IMR-90 (cell line): Measurements from ENCODE around the gene MEGF10. TPM values are rescaled to one million over a fixed set of nuclear protein-coding genes. Genes with fewer than 3 reads are reported as not detected.
A peak's percentile ranks its signal among the peaks of the same experiment; 100 is the strongest.

Experiments
- ATAC-seq: fragments of 200-7000 bp; cut with Tn5 transposase; 2 replicates; pipeline ENCODE4 v1.9.1; 2020; ENCODE audit warnings: low read depth, mild to moderate bottlenecking, moderate library complexity
- Bru-seq: library from RNA; stranded (reverse); fragments of 400-500 nt; gene quantifications from one replicate; lab custom pipeline; 2021; lab: Mats Ljungman, UMichigan
- BruChase-seq, 2 experiments: library from RNA; stranded (reverse); fragments of 400-500 nt; gene quantifications; one replicate each; lab custom pipeline; 2021; lab: Mats Ljungman, UMichigan
- BruUV-seq: library from RNA; stranded (reverse); fragments of 400-500 nt; replicated peaks from 2 replicates; lab custom pipeline; 2021; lab: Mats Ljungman, UMichigan
- CTCF ChIA-PET: fragments of 300-600 bp; formaldehyde crosslinking; extraction: SDS; loops from one replicate; lab custom pipeline; 2021; ENCODE audit warnings: antibody characterized with exemption; lab: Yijun Ruan, JAX
- POLR2A ChIA-PET: fragments of 300-600 bp; sonication (Branson Sonifier 250); formaldehyde crosslinking; loops from one replicate; lab custom pipeline; 2022; ENCODE audit warnings: antibody characterized with exemption; ENCODE audit not compliant: unreplicated experiment; lab: Charles Lee
- DNase-seq: peaks from one replicate; pipeline ENCODE4 v3.0.0; 2013
- H2AFZ ChIP-seq: replicated peaks from 2 replicates; pipeline ENCODE3; 2013; ENCODE audit warnings: low read length, mild to moderate bottlenecking; ENCODE audit not compliant: poor library complexity
- H2AK5ac ChIP-seq: 2 replicates; pipeline ENCODE4 v1.6.1; 2013; ENCODE audit warnings: low read depth, low read length, inconsistent platforms
- H2AK9ac ChIP-seq: replicated peaks from 2 replicates; pipeline ENCODE3; 2013; ENCODE audit warnings: mild to moderate bottlenecking, low read depth, low read length, moderate library complexity; ENCODE audit not compliant: poor library complexity
- H2BK120ac ChIP-seq: 2 replicates; pipeline ENCODE4 v1.6.1; 2013; ENCODE audit warnings: low read depth, low read length, inconsistent platforms
- H2BK15ac ChIP-seq: 3 replicates; pipeline ENCODE4 v1.6.1; 2013; ENCODE audit warnings: low read depth, low read length, inconsistent platforms
- H2BK20ac ChIP-seq: 2 replicates; pipeline ENCODE4 v1.6.1; 2013; ENCODE audit warnings: low read depth, mild to moderate bottlenecking, inconsistent platforms, low read length, moderate library complexity
- H2BK5ac ChIP-seq: 2 replicates; pipeline ENCODE4 v1.6.1; 2013; ENCODE audit warnings: mild to moderate bottlenecking, low read depth, low read length, inconsistent platforms; ENCODE audit not compliant: poor library complexity, severe bottlenecking
- H3K14ac ChIP-seq: replicated peaks from 2 replicates; pipeline ENCODE4 v1.6.1; 2013; ENCODE audit warnings: low read depth, low read length, inconsistent platforms
- H3K18ac ChIP-seq: 2 replicates; pipeline ENCODE4 v1.6.1; 2013; ENCODE audit warnings: low read depth, low read length, control low read depth
- H3K23ac ChIP-seq: 2 replicates; pipeline ENCODE4 v1.6.1; 2013; ENCODE audit warnings: low read depth, low read length, inconsistent platforms
- H3K27ac ChIP-seq: 2 replicates; pipeline ENCODE4 v1.5.1; 2013; ENCODE audit warnings: mild to moderate bottlenecking, control low read depth, low read length; ENCODE audit not compliant: insufficient read depth
- H3K27me3 ChIP-seq: 2 replicates; pipeline ENCODE4 v1.6.1; 2013; ENCODE audit warnings: low read length; ENCODE audit not compliant: control insufficient read depth, insufficient read depth
- H3K36me3 ChIP-seq: 2 replicates; pipeline ENCODE4 v1.6.1; 2013; ENCODE audit warnings: low read length, mixed read lengths; ENCODE audit not compliant: control insufficient read depth, insufficient read depth
- H3K4ac ChIP-seq: 2 replicates; pipeline ENCODE4 v1.6.1; 2013; ENCODE audit warnings: low read depth, low read length, inconsistent platforms
- H3K4me1 ChIP-seq: 2 replicates; pipeline ENCODE4 v1.6.1; 2013; ENCODE audit warnings: low read length, mixed read lengths; ENCODE audit not compliant: control insufficient read depth, insufficient read depth
- H3K4me2 ChIP-seq: 2 replicates; pipeline ENCODE4 v1.6.1; 2013; ENCODE audit warnings: low read depth, mild to moderate bottlenecking, control low read depth, low read length, moderate library complexity
- H3K4me3 ChIP-seq: 2 replicates; pipeline ENCODE4 v1.5.1; 2013; ENCODE audit warnings: low read depth, mild to moderate bottlenecking, control low read depth, low read length, moderate library complexity; ENCODE audit not compliant: insufficient read depth
- H3K56ac ChIP-seq: 2 replicates; pipeline ENCODE4 v1.6.1; 2013; ENCODE audit warnings: low read length, inconsistent platforms; ENCODE audit not compliant: insufficient read depth; ENCODE audit errors: extremely low read depth
- H3K79me1 ChIP-seq, 2 experiments: 2 replicates each; pipeline ENCODE4 v1.6.1; 2013; ENCODE audit warnings: low read length in 2 of 2, inconsistent platforms in 1 of 2, low read depth in 1 of 2
- H3K9ac ChIP-seq: 2 replicates; pipeline ENCODE4 v1.6.1; 2013; ENCODE audit warnings: low read depth, low read length, control low read depth
- H3K9me1 ChIP-seq: 2 replicates; pipeline ENCODE4 v1.6.1; 2013; ENCODE audit warnings: low read length, inconsistent platforms; ENCODE audit not compliant: insufficient read depth
- H3K9me3 ChIP-seq: 2 replicates; pipeline ENCODE4 v1.6.1; 2013; ENCODE audit warnings: low read length; ENCODE audit not compliant: control insufficient read depth, insufficient read depth
- H4K20me1 ChIP-seq: 2 replicates; pipeline ENCODE4 v1.6.1; 2013; ENCODE audit warnings: low read length, inconsistent platforms; ENCODE audit not compliant: insufficient read depth
- H4K5ac ChIP-seq: 2 replicates; pipeline ENCODE4 v1.6.1; 2013; ENCODE audit warnings: mild to moderate bottlenecking, low read depth, low read length, control low read depth
- H4K8ac ChIP-seq, 2 experiments: 2 replicates each; pipeline ENCODE4 v1.6.1; 2013; ENCODE audit warnings: low read depth in 2 of 2, low read length in 2 of 2, control low read depth in 1 of 2, inconsistent platforms in 1 of 2
- H4K91ac ChIP-seq: 2 replicates; pipeline ENCODE4 v1.6.1; 2013; ENCODE audit warnings: low read depth, low read length, inconsistent platforms; ENCODE audit not compliant: insufficient read depth
- MXI1 ChIP-seq: IDR thresholded peaks from 2 replicates; pipeline ENCODE4 v1.6.1; 2012; ENCODE audit warnings: low read depth, mild to moderate bottlenecking, low read length, moderate library complexity, borderline replicate concordance
- RAD21 ChIP-seq: IDR thresholded peaks from 2 replicates; pipeline ENCODE4 v1.6.1; 2012; ENCODE audit warnings: low read length, improper control_type of control experiment
- SMC3 ChIP-seq: fragments of 150-350 bp; IDR thresholded peaks from 2 replicates; pipeline ENCODE4 v1.6.1; 2016; ENCODE audit warnings: low read depth, mild to moderate bottlenecking, antibody characterized with exemption, low read length, moderate library complexity
- WGBS, 2 experiments: methylation state at CpG; one replicate each; pipeline versions ENCODE4 v1.1.5 to v1.1.7; 2013; ENCODE audit warnings: missing lambda C conversion rate in 2 of 2; ENCODE audit not compliant: insufficient read length in 1 of 2; ENCODE audit errors: extremely low coverage in 2 of 2; 5-methylcytosine and 5-hydroxymethylcytosine counted together
- dilution Hi-C: fragments of 300-500 bp; cut with HindIII; formaldehyde crosslinking; loops from one replicate; pipeline ENCODE4 v1.14.3; 2018; ENCODE audit warnings: low sequenced_read_pairs; ENCODE audit not compliant: unreplicated experiment
- in situ Hi-C: fragments of 300-500 bp; cut with MboI; formaldehyde crosslinking; loops from 3 replicates; pipeline ENCODE4 v1.14.3; 2019; ENCODE audit warnings: low sequenced_read_pairs, inconsistent platforms, mixed read lengths
- intact Hi-C: fragments of 100-400 bp; cut with micrococcal nuclease; formaldehyde crosslinking; loops from 2 replicates; pipeline ENCODE4 v1.10.0; 2022
- long read RNA-seq: library from polyadenylated mRNA; unstranded; transcript quantifications from one replicate; pipeline ENCODE4 v2.0.0, GENCODE V29; 2021; ENCODE audit not compliant: unreplicated experiment
- polyA plus RNA-seq, 3 experiments: library from polyadenylated mRNA; depleted of rRNA; stranded (reverse); fragments of >200 nt; gene quantifications; 2 replicates each; pipeline ENCODE4 v1.2.3, GENCODE V29; 2012; ENCODE audit warnings: low replicate concordance in 1 of 3
- total RNA-seq: library from RNA; depleted of rRNA; stranded (reverse); fragments of >200 nt; gene quantifications from 2 replicates; pipeline ENCODE4 v1.2.3, GENCODE V29; 2012; rRNA removed
- TF ChIP-seq, protein P1 (sequence below): conservative IDR thresholded peaks from 2 replicates; pipeline ENCODE4 v1.5.1; 2012; ENCODE audit warnings: mild to moderate bottlenecking, low read depth, low read length, improper control_type of control experiment

MEGF10 gene
- total RNA-seq: not detected in 2 replicates
- not detected in 2 replicates for polyA plus RNA-seq (2012; rRNA removed)
- polyA plus RNA-seq (2012; cell fraction: cytosol; rRNA removed): not detected in 2 replicates
- not detected in 2 replicates for polyA plus RNA-seq (2012; cell fraction: nucleus; rRNA removed; ENCODE audit: low replicate concordance)
- Bru-seq, nascent RNA: percentile 0 among the genes with signal in this experiment
- BruChase-seq, experiment 1, labeled RNA remaining after a 6-hour chase: not detected
- BruChase-seq, experiment 2, labeled RNA remaining after a 2-hour chase: percentile 1 among the genes with signal in this experiment
- long read RNA-seq: 0 reads

DNA sequence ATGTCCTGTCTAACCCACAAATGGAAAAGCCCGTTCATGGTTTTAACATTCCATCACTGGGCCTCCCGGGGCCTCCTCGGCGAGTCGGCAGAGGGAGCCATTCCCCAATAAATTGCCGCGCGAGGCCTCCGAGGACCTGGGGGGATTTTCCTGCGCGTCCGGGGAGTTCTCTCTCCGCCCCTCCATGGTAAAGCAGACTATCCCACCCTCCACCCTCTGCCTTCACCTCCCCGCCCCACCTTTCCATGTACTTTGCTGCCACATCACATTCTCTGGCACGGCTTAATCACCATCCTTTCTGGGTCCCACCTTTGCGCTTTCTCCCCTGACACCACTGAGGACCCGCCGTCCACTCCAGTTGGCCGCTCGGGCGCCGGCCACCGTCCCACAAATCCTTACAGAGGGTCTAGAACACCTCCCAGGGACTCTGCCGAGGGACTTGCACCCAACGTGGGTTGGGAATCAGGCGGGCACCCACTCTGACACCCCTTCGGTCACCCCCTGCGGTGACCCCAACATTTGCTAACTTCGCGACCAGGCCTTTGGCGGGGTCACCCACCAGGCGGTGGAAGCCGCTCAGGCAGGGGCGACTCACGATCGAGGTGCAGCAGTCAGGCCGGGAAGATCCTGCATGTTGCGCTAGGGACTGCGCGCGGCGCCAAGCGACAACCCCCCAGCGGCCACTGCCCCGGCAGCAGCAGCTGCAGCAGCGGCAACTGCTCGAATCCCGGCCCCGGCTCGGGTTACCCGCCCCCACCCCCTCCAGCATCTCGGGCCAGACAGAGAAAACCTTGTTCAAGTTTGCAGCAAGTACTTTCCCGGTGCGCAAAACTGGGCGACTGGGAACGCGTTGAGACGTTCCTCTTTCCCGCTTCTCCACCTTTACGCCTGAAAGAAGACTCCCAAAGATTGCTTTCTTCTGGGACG lies at the start of gene MEGF10:
Gene MEGF10, plus strand, starts transcription at position 778 of the 927 bp plus-strand sequence. CDS start 40,513 bp downstream, outside the sequence.
- H3K23ac ChIP-seq: no peak within 1 kb of the TSS
- H4K5ac ChIP-seq: no peak within 1 kb of the TSS
- intact Hi-C loops (loop anchor here (1.0 to 5.0 kb wide), 4 partner anchors 24 to 453 kb away; no protein-coding TSS in a partner anchor), in situ Hi-C loops (loop anchor here (10.0 kb wide), 1 partner anchor 195 kb away; no protein-coding TSS in a partner anchor), dilution Hi-C loops (no loop called here)
- H3K9me1 ChIP-seq: no peaks in the 10 kb centered on the region
- H3K4ac ChIP-seq: no peak within 1 kb of the TSS
- ChIA-PET POLR2A (no interaction called here), CTCF (interaction anchor here (0.6 to 2.5 kb wide), 2 partner anchors 202 to 479 kb away, joined by 3 to 8 read pairs; no protein-coding TSS in a partner anchor)
- peak within 1 kb of the TSS; percentile 76 for H2AFZ ChIP-seq
- no peak within 1 kb of the TSS for H3K27ac ChIP-seq
- H2BK15ac ChIP-seq: no peak within 1 kb of the TSS
- no peak within 1 kb of the TSS for H2AK5ac ChIP-seq
- H4K91ac ChIP-seq: no peak within 1 kb of the TSS
- H3K27me3 ChIP-seq: peaks cover 27% of the 10 kb centered on the region
- peak within 1 kb of the TSS; percentile 12; the same call in 1 of the 2 replicates for H3K4me3 ChIP-seq
- no TSS peak for BruUV-seq
- no peaks in the 10 kb centered on the region for H3K9me3 ChIP-seq
- DNase-seq (peak; percentile 17), ATAC-seq (peak; percentile 74)
- no peak within 1 kb of the TSS for H2AK9ac ChIP-seq
- H3K14ac ChIP-seq: no peak within 1 kb of the TSS
- no peak within 1 kb of the TSS for H3K18ac ChIP-seq
- no peaks in the 10 kb centered on the region for H3K79me1 ChIP-seq
- H4K20me1 ChIP-seq: no peaks in the 10 kb centered on the region
- H3K9ac ChIP-seq: no peak within 1 kb of the TSS
- no peak within 1 kb of the TSS for H4K8ac ChIP-seq
- no peak within 1 kb of the TSS for H2BK20ac ChIP-seq
- TF ChIP-seq SMC3: peak; percentile 66
- no peak for TF ChIP-seq MXI1
- TF ChIP-seq, protein P1, sequence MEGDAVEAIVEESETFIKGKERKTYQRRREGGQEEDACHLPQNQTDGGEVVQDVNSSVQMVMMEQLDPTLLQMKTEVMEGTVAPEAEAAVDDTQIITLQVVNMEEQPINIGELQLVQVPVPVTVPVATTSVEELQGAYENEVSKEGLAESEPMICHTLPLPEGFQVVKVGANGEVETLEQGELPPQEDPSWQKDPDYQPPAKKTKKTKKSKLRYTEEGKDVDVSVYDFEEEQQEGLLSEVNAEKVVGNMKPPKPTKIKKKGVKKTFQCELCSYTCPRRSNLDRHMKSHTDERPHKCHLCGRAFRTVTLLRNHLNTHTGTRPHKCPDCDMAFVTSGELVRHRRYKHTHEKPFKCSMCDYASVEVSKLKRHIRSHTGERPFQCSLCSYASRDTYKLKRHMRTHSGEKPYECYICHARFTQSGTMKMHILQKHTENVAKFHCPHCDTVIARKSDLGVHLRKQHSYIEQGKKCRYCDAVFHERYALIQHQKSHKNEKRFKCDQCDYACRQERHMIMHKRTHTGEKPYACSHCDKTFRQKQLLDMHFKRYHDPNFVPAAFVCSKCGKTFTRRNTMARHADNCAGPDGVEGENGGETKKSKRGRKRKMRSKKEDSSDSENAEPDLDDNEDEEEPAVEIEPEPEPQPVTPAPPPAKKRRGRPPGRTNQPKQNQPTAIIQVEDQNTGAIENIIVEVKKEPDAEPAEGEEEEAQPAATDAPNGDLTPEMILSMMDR: peak; percentile 69
- TF ChIP-seq RAD21: peak; percentile 77
- 2% methylated on average over 33 of the region's 61 CpGs; no CpG with 5 or more reads in 1 of the 2 experiments for WGBS, 2 experiments
- no peak within 1 kb of the TSS for H2BK120ac ChIP-seq
- H3K4me2 ChIP-seq: peak within 1 kb of the TSS; percentile 88
- H2BK5ac ChIP-seq: no peak within 1 kb of the TSS
- no peak within 1 kb of the TSS for H3K56ac ChIP-seq
- no peaks in the 10 kb centered on the region for H3K4me1 ChIP-seq
- no peaks in the 10 kb centered on the region for H3K36me3 ChIP-seq
